ENCODE results near the gene LDLRAD1. TPM values are rescaled to one million over a fixed set of nuclear protein-coding genes. Genes with fewer than 3 reads are reported as not detected.
"Not testable (repeated sequence)": the region's sequence is repeated elsewhere in the genome, so short reads cannot be mapped to it uniquely, and the experiment has no call there.

LDLRAD1 gene
- total RNA-seq, 4 donors from 2014 or later = not detected

DNA sequence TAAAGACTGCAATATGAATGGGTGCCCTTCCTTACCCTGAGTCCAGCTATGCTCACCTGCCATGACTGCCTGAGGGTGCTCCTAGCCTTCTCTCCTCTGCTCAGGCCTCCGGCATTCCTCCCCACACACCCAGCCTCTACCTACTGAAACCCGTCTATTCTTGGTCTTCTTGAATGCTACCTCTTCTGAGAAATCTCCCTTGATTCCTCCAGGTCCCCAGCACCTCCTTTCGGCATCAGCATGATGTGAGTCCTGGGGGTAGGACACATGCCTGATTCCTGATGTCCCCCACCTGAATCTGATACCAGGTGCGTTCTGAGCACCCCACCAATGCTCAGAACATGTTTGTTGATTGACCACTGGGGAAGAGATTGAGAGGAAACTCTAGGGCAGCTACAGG lies 8.6 kb downstream of the LDLRAD1 start:
- Histone ChIP-seq H3K4me1 (no peaks in the 10 kb centered on the region), H3K36me3 (no peaks in the 10 kb centered on the region), H3K9me3 (no peaks in the 10 kb centered on the region), H3K27me3 (no peaks in the 10 kb centered on the region), H3K27ac (no peak overlapping the region), H3K4me3 (no peak overlapping the region)
- DNase-seq = no peak
- no peak for TF ChIP-seq POLR2A (IDR thresholded peaks at IDR 0.05)

DNA sequence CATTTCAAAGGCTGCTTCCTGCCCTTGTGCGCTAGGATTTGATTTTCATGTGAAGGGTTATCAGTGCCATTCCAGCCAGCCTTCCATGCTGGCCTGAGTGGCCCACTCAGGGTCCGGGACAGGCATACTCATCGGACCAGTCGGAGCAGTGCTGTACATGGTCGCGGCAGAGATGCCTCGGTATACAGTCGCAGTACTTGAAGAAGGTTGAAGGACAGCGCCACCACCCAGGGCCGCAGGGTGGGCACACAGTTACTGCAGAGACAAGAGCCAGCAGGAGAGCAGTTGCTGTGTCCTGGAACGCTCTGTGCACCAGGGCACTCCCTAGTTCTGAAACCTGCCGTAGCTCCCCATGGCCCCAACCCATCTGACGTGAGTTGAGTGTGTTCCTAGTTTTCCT lies 9.1 kb downstream of the LDLRAD1 start:
- Histone ChIP-seq H3K9me3 (no peaks in the 10 kb centered on the region), H3K36me3 (no peaks in the 10 kb centered on the region), H3K4me3 (no peak overlapping the region), H3K4me1 (no peaks in the 10 kb centered on the region), H3K27me3 (no peaks in the 10 kb centered on the region), H3K27ac (no peak overlapping the region)
- DNase-seq = no peak
- TF ChIP-seq, protein P1, sequence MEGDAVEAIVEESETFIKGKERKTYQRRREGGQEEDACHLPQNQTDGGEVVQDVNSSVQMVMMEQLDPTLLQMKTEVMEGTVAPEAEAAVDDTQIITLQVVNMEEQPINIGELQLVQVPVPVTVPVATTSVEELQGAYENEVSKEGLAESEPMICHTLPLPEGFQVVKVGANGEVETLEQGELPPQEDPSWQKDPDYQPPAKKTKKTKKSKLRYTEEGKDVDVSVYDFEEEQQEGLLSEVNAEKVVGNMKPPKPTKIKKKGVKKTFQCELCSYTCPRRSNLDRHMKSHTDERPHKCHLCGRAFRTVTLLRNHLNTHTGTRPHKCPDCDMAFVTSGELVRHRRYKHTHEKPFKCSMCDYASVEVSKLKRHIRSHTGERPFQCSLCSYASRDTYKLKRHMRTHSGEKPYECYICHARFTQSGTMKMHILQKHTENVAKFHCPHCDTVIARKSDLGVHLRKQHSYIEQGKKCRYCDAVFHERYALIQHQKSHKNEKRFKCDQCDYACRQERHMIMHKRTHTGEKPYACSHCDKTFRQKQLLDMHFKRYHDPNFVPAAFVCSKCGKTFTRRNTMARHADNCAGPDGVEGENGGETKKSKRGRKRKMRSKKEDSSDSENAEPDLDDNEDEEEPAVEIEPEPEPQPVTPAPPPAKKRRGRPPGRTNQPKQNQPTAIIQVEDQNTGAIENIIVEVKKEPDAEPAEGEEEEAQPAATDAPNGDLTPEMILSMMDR (IDR thresholded peaks at IDR 0.05) = no peak
- no peak for TF ChIP-seq POLR2A (IDR thresholded peaks at IDR 0.05)

DNA sequence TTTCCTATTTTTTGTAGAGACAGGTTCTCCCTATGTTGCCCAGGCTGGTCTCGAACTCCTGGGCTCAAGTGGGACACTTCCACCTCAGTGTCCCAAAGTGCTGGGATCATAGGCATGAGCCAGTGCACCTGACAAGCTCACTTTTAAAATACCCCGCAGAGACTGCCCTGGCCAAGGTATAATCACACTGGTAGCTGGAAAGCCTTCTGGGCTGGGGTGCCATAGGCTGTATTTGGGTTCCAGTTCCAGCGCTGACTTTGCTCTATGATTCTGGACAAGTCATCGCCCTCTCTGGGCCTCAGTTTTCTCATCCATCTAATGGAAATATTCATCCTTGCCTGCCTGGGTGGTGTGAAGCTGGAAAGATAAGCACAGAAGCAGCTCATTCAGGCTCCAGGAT lies 10.4 kb downstream of the LDLRAD1 start:
- TF ChIP-seq POLR2A (IDR thresholded peaks at IDR 0.05) = no peak
- TF ChIP-seq, protein P1 (IDR thresholded peaks at IDR 0.05) = no peak
- DNase-seq = no peak
- Histone ChIP-seq H3K4me1 (no peaks in the 10 kb centered on the region), H3K27ac (no peak overlapping the region), H3K9me3 (no peaks in the 10 kb centered on the region), H3K36me3 (no peaks in the 10 kb centered on the region), H3K4me3 (no peak overlapping the region), H3K27me3 (no peaks in the 10 kb centered on the region)

DNA sequence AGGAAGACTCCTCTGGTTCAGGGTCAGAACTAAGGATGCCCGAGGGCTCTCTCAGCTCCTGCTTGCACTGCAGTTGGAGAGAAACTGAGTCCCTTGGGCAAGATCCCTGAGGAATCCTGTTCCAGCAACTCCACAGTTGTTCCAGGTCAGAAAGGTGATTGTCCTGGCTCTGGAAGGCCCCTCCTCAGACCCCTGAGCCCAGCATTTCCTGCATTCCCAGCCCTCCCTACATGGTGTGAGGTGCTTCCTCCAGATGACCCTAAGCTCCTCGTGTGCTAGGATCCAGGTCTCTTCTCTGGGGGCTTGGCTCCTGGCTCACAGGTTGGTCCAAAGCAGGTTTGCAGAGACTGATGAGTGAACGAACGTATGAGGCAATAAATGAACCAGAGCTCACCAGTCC lies 11.5 kb downstream of the LDLRAD1 start:
- TF ChIP-seq, protein P1 (IDR thresholded peaks at IDR 0.05) = no peak
- TF ChIP-seq POLR2A (IDR thresholded peaks at IDR 0.05) = no peak
- Histone ChIP-seq H3K9me3 (no peaks in the 10 kb centered on the region), H3K4me3 (no peak overlapping the region), H3K27me3 (no peaks in the 10 kb centered on the region), H3K4me1 (no peaks in the 10 kb centered on the region), H3K27ac (no peak overlapping the region), H3K36me3 (no peaks in the 10 kb centered on the region)
- DNase-seq = no peak

DNA sequence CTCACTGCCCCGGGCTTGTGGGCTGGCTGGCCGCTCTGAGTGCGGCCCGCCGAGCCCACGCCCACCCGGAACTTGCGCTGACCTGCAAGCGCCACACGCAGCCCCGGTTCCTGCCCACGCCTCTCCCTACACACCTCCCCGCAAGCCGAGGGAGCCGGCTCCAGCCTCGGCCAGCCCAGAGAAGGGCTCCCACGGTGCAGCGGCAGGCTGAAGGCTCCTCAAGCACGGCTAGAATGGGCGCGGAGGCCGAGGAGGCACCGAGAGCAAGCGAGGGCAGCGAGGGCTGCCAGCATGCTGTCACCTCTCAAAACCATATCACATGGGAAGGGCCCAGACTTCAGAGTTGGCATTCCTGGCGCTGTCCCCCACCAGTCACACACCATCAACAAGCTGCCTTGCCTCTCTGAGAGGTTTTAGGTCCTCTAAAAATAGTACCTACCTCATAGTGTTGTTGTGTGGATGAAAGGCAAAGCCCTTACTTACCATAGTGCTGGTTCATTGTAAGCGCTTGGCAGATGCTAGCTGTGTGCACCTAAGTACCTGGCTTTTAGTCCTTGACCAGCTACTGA lies 13.4 kb downstream of the LDLRAD1 start:
- Histone ChIP-seq H3K4me3 (no peak overlapping the region), H3K36me3 (no peaks in the 10 kb centered on the region), H3K4me1 (no peaks in the 10 kb centered on the region), H3K27me3 (no peaks in the 10 kb centered on the region), H3K27ac (no peak overlapping the region), H3K9me3 (no peaks in the 10 kb centered on the region)
- peak in 1 of 3 donors; percentile 23 for DNase-seq
- TF ChIP-seq, protein P1 (IDR thresholded peaks at IDR 0.05) = no peak
- TF ChIP-seq POLR2A (IDR thresholded peaks at IDR 0.05) = no peak

DNA sequence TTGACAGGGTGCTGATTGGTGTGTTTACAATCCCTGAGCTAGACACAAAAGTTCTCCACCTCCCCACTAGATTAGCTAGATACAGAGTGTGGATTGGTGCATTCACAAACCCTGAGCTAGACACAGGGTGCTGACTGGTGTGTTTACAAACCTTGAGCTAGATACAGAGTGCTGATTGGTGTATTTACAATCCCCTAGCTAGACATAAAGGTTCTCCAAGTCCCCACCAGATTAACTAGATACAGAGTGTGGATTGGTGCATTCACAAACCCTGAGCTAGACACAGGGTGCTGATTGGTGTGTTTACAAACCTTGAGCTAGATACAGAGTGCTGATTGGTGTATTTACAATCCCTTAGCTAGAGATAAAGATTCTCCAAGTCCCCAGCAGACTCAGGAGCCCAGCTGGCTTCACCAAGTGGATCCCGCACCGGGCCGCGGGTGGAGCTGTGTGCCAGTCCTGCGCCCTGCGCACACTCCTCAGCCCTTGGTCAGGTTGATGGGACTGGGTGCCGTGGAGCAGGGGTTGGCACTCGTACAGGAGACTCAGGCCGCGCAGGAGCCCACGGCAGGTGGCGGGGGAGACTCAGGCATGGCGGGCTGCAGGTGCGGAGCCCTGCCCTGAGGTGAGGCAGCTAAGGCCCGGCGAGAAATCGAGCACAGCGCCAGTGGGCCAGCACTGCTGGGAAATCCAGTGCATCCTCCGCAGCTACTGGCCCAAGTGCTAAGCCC lies 14.1 kb downstream of the LDLRAD1 start:
- not testable (repeated sequence) for H3K4me1 ChIP-seq, H3K36me3 ChIP-seq, H3K9me3 ChIP-seq, H3K27ac ChIP-seq, H3K27me3 ChIP-seq, H3K4me3 ChIP-seq
- DNase-seq = peak in 1 of 3 donors; percentile 34
